ENCODE results near the gene ITPR1.

ITPR1 gene

DNA sequence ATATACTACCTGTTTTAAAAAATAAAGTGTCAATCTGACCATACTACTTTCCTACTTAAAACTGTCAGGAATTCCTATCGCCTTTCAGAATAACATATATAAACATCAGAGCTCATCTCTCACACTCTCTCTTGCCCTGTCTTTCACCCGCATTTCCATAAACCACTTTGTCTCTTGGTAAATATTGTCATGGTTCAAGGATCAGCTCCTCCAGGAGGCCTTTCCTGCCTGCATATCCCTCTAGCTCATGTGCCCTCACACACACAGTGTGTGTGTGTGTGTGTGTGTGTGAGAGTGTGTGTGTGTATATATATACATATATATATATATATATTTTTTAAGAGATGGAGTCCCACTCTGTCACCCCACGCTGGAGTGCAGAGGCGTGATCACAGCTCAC lies 32.8 kb upstream of the ITPR1 start:
- DNase-seq (ENCODE audit: insufficient read length, low spot score) (no peak), FAIRE-seq (no peak)
- TF ChIP-seq, protein P1, sequence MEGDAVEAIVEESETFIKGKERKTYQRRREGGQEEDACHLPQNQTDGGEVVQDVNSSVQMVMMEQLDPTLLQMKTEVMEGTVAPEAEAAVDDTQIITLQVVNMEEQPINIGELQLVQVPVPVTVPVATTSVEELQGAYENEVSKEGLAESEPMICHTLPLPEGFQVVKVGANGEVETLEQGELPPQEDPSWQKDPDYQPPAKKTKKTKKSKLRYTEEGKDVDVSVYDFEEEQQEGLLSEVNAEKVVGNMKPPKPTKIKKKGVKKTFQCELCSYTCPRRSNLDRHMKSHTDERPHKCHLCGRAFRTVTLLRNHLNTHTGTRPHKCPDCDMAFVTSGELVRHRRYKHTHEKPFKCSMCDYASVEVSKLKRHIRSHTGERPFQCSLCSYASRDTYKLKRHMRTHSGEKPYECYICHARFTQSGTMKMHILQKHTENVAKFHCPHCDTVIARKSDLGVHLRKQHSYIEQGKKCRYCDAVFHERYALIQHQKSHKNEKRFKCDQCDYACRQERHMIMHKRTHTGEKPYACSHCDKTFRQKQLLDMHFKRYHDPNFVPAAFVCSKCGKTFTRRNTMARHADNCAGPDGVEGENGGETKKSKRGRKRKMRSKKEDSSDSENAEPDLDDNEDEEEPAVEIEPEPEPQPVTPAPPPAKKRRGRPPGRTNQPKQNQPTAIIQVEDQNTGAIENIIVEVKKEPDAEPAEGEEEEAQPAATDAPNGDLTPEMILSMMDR (IDR thresholded peaks at IDR 0.05; ENCODE audit: insufficient read depth, missing control alignments), result no peak

DNA sequence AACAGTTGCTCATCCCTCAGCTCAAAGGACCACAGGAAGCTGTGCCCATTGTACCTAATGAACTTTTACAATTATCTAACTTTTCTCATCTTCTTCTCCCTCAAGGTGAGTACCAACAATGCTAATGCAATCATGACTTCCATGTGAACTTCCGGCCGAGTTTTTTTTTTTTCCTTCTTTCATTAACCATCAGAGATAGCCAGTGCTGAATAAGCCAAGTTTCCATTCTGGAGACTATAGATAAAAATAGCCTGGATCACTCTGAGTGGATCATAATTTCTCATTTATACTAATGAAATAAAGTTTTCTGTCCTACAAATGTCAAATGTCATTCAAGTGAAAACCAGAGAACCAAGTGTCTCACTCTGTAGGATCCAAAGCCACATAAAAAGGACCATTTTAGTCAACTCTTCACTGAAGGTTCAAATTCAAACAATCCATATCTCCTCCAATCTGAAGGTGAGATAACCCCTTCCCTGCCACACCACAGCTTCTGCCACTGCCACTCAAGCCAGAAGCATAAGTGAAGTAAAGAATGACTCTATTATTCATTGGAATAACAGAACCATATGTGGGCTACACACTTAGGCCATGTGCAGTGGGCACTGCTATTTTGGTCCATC lies 31.6 kb upstream of the ITPR1 start:
- no peak for FAIRE-seq
- DNase-seq (ENCODE audit: insufficient read length, low spot score), result no peak
- TF ChIP-seq, protein P1 (IDR thresholded peaks at IDR 0.05; ENCODE audit: insufficient read depth, missing control alignments), result no peak

DNA sequence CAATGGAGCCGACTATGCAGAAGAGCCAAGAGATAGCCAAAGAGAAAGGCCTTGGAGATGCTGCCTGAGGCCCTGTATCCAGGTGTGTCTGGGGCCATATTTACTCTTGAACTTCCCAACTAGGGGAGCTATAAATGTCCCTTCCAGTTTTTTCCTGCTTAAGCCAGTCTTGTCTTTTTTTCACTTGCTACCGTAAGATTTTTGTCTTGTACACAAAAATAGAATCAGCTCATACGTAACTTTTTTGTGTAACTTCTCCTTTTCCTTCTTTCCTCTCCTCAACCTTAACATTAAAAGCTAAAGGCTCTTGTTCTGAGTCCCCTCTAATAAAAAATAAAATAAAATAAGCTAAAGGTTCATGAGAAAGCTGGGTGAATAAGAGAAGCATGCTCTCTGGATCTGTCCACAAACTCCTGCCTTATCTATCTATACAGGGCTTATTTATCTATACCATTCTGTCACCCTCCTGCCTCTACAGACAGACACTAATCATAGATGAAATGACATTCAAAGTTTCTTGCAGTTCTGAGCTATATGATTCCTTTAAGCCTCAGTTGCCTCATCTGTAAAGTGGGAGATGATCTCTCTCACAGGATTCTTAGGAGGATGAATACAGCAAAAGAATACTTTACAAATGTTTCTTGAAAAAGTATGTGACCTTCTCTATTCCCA lies 30.6 kb upstream of the ITPR1 start:
- no peak for DNase-seq (ENCODE audit: insufficient read length, low spot score)
- no peak for FAIRE-seq
- TF ChIP-seq, protein P1 (IDR thresholded peaks at IDR 0.05; ENCODE audit: insufficient read depth, missing control alignments), result no peak

DNA sequence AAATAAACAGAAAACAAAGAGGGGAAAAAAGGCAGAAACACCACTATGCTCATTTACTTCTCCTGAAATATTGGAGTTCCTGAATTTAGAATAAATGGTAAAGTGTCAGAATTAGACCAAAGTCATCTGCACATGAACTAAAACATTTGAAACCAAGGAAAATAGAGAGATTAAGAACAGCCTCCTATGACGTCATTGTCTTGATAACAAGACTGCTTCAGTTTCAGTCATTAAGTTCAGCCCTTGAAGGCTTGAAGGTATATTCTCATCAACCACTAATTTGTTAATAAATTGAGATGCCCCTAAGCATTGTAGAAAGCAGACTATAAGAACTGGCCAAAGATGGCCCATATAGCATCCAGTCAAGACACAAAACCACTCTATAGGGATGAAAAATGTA lies 28.6 kb upstream of the ITPR1 start:
- DNase-seq (ENCODE audit: insufficient read length, low spot score) (no peak), FAIRE-seq (no peak)
- TF ChIP-seq, protein P1 (IDR thresholded peaks at IDR 0.05; ENCODE audit: insufficient read depth, missing control alignments), result no peak

DNA sequence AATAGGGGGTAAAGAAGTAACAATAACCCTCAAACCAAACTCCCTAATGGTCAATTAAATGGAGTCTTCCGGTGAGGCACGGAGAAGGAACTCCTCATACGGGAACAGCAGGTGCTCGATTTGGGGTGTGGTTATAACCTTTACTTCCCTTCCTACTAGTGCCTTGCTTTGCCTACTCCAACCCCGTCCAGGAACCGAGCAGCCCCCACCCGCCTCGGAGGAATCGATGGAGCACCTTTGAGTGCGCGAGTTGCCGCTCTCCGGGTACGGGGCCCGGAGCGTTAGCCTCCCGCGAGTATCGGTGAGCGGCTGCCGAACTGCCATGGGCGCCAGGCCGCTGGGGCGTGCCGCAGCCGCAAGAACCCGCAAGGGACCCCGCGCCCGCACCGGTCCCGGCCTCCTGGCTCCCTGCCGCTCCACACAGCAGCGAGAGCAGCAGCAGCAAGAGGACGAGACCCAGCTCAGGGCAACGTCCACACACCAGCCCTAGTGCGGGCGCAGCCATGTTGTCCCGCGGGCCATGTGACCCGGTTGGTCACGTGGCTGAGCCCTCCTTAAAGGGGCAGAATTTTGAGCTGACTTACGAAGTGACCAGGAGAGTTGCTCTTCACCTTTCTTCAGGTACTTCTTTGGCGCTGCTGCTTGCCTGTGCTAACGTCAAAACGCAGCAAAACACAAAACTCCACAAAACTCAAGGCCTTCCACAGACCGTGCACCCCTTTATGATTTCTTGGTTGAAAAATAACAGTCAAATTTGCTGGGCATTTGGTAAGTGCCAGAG lies 26.2 kb upstream of the ITPR1 start, which contains the start of gene SUMF1:
TSS of gene SUMF1 (minus strand) at position 529 of the 781 bp plus-strand sequence. CDS start at position 505, 24 bp downstream.
- peak; percentile 55 for FAIRE-seq

DNA sequence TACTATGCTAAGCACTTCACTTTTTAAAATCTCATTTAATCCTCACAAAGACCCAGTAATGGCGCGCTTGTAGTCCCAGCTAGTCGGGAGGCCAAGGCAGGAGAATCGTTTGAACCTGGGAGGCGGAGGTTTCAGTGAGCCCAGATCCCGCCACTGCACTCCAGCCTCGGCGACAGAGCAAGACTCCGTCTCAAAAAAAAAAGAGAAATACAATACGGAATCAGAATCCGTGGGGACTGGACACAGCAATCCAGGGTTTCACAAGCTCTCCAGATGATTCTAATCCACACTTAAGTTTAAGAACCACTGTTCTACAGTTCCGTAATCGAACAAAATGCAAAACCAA lies 25.7 kb upstream of the ITPR1 start:
- DNase-seq (ENCODE audit: insufficient read length, low spot score) (no peak), FAIRE-seq (no peak)
- TF ChIP-seq, protein P1 (IDR thresholded peaks at IDR 0.05; ENCODE audit: insufficient read depth, missing control alignments), result no peak

More for the DNA sequence above, 26.2 kb upstream of the ITPR1 start, which contains the start of gene SUMF1:
- peak; percentile 96 for DNase-seq (ENCODE audit: insufficient read length, low spot score)
- TF ChIP-seq, protein P1 (IDR thresholded peaks at IDR 0.05; ENCODE audit: insufficient read depth, missing control alignments), result no peak

Measured in D721Med (cell line).